Measurements from ENCODE around the gene TM9SF1. TPM values are rescaled to one million over a fixed set of nuclear protein-coding genes. Genes with fewer than 3 reads are reported as not detected.

TM9SF1 gene
- total and polyA plus RNA-seq, 2 of the 13 experiments (the other 11 are each of a cell fraction or from before 2014, with no cell fraction given), result 83.2 to 110 TPM

GRCh38 chr14:24232121-24232644 lies 36.9 kb upstream of the TM9SF1 start, which contains the start of gene NEDD8 (continued):
- TF ChIP-seq TP53 (CRISPR knock-in tag; conservative IDR thresholded peaks at IDR 0.05) (peak; percentile 79), TGIF2 (CRISPR knock-in tag; IDR thresholded peaks at IDR 0.05) (peak; percentile 78; the same call in 1 of the 2 replicates), PHF8 (CRISPR knock-in tag; IDR thresholded peaks at IDR 0.05) (peak; percentile 95), ZNF33B (CRISPR knock-in tag; IDR thresholded peaks at IDR 0.05) (peak; percentile 23; the same call in 1 of the 2 replicates), ZNF503 (CRISPR knock-in tag; IDR thresholded peaks at IDR 0.05) (peak; percentile 58), HNF1A (IDR thresholded peaks at IDR 0.05; ENCODE audit: low read depth) (peak; percentile 71), HNF1A (CRISPR knock-in tag; IDR thresholded peaks at IDR 0.05; ENCODE audit: borderline replicate concordance) (no peak), ZFYVE20 (CRISPR knock-in tag; IDR thresholded peaks at IDR 0.05; ENCODE audit: borderline replicate concordance, low read depth) (no peak; the same call in 1 of the 2 replicates), ZMYM4 (CRISPR knock-in tag; IDR thresholded peaks at IDR 0.05) (no peak), ZNF782 (CRISPR knock-in tag; IDR thresholded peaks at IDR 0.05; ENCODE audit: borderline replicate concordance) (no peak; the same call in 1 of the 2 replicates), GMEB2 (CRISPR knock-in tag; IDR thresholded peaks at IDR 0.05; ENCODE audit: low read depth) (peak; percentile 67), ZNF317 (CRISPR knock-in tag; IDR thresholded peaks at IDR 0.05) (peak; percentile 92), HCFC1 (IDR thresholded peaks at IDR 0.05; ENCODE audit: low read depth, low read length) (peak; percentile 98), CEBPG (CRISPR knock-in tag; IDR thresholded peaks at IDR 0.05) (peak; percentile 2; the same call in 1 of the 2 replicates), ARNT2 (CRISPR knock-in tag; IDR thresholded peaks at IDR 0.05; ENCODE audit: low read depth) (peak; percentile 26; the same call in 1 of the 2 replicates), ZNF256 (CRISPR knock-in tag; conservative IDR thresholded peaks at IDR 0.05) (no peak), GTF3A (CRISPR knock-in tag; conservative IDR thresholded peaks at IDR 0.05) (no peak), SUZ12 (IDR thresholded peaks at IDR 0.05; ENCODE audit: low read depth, low read length) (peak; percentile 95), ZNF720 (CRISPR knock-in tag; IDR thresholded peaks at IDR 0.05) (no peak), ZNF101 (CRISPR knock-in tag; IDR thresholded peaks at IDR 0.05; ENCODE audit: borderline replicate concordance, low read depth) (peak; percentile 41), ZHX1 (CRISPR knock-in tag; IDR thresholded peaks at IDR 0.05; ENCODE audit: low read depth) (peak; percentile 53)
